SK-N-SH treated with all-trans-retinoic acid at 6 μM for 48 hours (cell line): Measurements from ENCODE around the gene MRPL51.

ENCODE experiments used
- ATAC-seq: fragments of 200-7000 bp; cut with Tn5 transposase; 3 replicates; pipeline ENCODE4 v1.9.1; 2020; ENCODE audit warnings: mild to moderate bottlenecking, moderate library complexity
- ARNTL ChIP-seq: fragments of 450-650 bp; formaldehyde crosslinking; IDR thresholded peaks from 2 replicates; pipeline ENCODE4 v1.5.0; 2020; ENCODE audit warnings: low read depth, mild to moderate bottlenecking, moderate library complexity, borderline replicate concordance
- CREB5 ChIP-seq: fragments of 250-450 bp; sonication (Bioruptor Pico); IDR thresholded peaks from 2 replicates; pipeline ENCODE4 v1.5.1; 2020; ENCODE audit warnings: low read depth, mild to moderate bottlenecking, moderate library complexity
- CSDC2 ChIP-seq: fragments of 250-450 bp; sonication (Bioruptor Pico); IDR thresholded peaks from 2 replicates; pipeline ENCODE4 v1.5.0; 2020; ENCODE audit warnings: mild to moderate bottlenecking, moderate library complexity
- ESRRG ChIP-seq: fragments of 250-450 bp; sonication (Bioruptor Pico); IDR thresholded peaks from 2 replicates; pipeline ENCODE4 v1.6.1; 2021; ENCODE audit warnings: mild to moderate bottlenecking
- GLIS3 ChIP-seq: fragments of 250-450 bp; sonication (Bioruptor Pico); IDR thresholded peaks from 2 replicates; pipeline ENCODE4 v1.5.0; 2020; ENCODE audit warnings: mild to moderate bottlenecking, moderate library complexity
- ISL1 ChIP-seq: fragments of 250-450 bp; sonication (Bioruptor Pico); IDR thresholded peaks from 2 replicates; pipeline ENCODE4 v2.1.2; 2022; ENCODE audit warnings: mild to moderate bottlenecking, moderate library complexity
- OSR1 ChIP-seq: fragments of 250-450 bp; sonication (Bioruptor Pico); IDR thresholded peaks from 2 replicates; pipeline ENCODE4 v1.8.0; 2022; ENCODE audit warnings: moderate library complexity, mild to moderate bottlenecking, inconsistent platforms
- PATZ1 ChIP-seq: fragments of 250-450 bp; sonication (Bioruptor Pico); IDR thresholded peaks from 2 replicates; pipeline ENCODE4 v1.8.0; 2020; ENCODE audit warnings: mild to moderate bottlenecking, moderate library complexity, borderline replicate concordance
- PPARA ChIP-seq: fragments of 250-450 bp; sonication (Bioruptor Pico); IDR thresholded peaks from 2 replicates; pipeline ENCODE4 v1.5.0; 2020; ENCODE audit warnings: mild to moderate bottlenecking, borderline replicate concordance
- RARB ChIP-seq: fragments of 250-450 bp; sonication (Bioruptor Pico); IDR thresholded peaks from 2 replicates; pipeline ENCODE4 v1.8.0; 2021; ENCODE audit warnings: mild to moderate bottlenecking, moderate library complexity
- SNAI2 ChIP-seq: fragments of 250-450 bp; sonication (Bioruptor Pico); IDR thresholded peaks from 2 replicates; pipeline ENCODE4 v1.5.0; 2020; ENCODE audit warnings: mild to moderate bottlenecking, moderate library complexity
- TCF4 ChIP-seq: fragments of 250-450 bp; sonication (Bioruptor Pico); IDR thresholded peaks from 2 replicates; pipeline ENCODE4 v1.8.0; 2021; ENCODE audit warnings: mild to moderate bottlenecking, moderate library complexity, borderline replicate concordance
- TOX ChIP-seq: fragments of 250-450 bp; sonication (Bioruptor Pico); IDR thresholded peaks from 2 replicates; pipeline ENCODE4 v1.8.0; 2021; ENCODE audit warnings: mild to moderate bottlenecking, moderate library complexity, borderline replicate concordance
- TSHZ2 ChIP-seq: fragments of 250-450 bp; sonication (Bioruptor Pico); IDR thresholded peaks from 2 replicates; pipeline ENCODE4 v1.5.0; 2020; ENCODE audit warnings: mild to moderate bottlenecking, moderate library complexity
- ZC3H10 ChIP-seq: fragments of 250-450 bp; sonication (Bioruptor Pico); IDR thresholded peaks from 2 replicates; pipeline ENCODE4 v1.5.1; 2021; ENCODE audit warnings: mild to moderate bottlenecking, moderate library complexity
- ZFP3 ChIP-seq: fragments of 250-450 bp; sonication (Bioruptor Pico); IDR thresholded peaks from 2 replicates; pipeline ENCODE4 v1.5.0; 2020; ENCODE audit warnings: mild to moderate bottlenecking, moderate library complexity
- ZFP30 ChIP-seq: fragments of 450-650 bp; formaldehyde crosslinking; IDR thresholded peaks from 2 replicates; pipeline ENCODE4 v1.5.0; 2022; ENCODE audit warnings: mild to moderate bottlenecking, moderate library complexity
- ZNF70 ChIP-seq: fragments of 450-650 bp; formaldehyde crosslinking; IDR thresholded peaks from 2 replicates; pipeline ENCODE4 v1.5.0; 2020; ENCODE audit warnings: mild to moderate bottlenecking, moderate library complexity
- ZNF8 ChIP-seq: fragments of 450-650 bp; formaldehyde crosslinking; IDR thresholded peaks from 2 replicates; pipeline ENCODE4 v1.5.0; 2020; ENCODE audit warnings: mild to moderate bottlenecking, moderate library complexity

MRPL51 gene

GRCh38 chr12:6462234-6462995 lies 30.6 kb downstream of the MRPL51 start:
- TF ChIP-seq ISL1 (CRISPR knock-in tag) (no peak), TCF4 (CRISPR knock-in tag) (no peak), TSHZ2 (CRISPR knock-in tag) (no peak), ZNF70 (CRISPR knock-in tag) (no peak), ARNTL (CRISPR knock-in tag) (no peak), ZNF8 (CRISPR knock-in tag) (no peak), ZFP3 (no peak), ZFP30 (CRISPR knock-in tag) (no peak), PATZ1 (CRISPR knock-in tag) (no peak), ZC3H10 (CRISPR knock-in tag) (no peak), SNAI2 (CRISPR knock-in tag) (no peak), ESRRG (CRISPR knock-in tag) (no peak), OSR1 (CRISPR knock-in tag) (no peak)
- no peak for ATAC-seq

- ATAC-seq, result no peak
- no peak for TF ChIP-seq SNAI2 (CRISPR knock-in tag)
- TF ChIP-seq RARB, result no peak
- no peak for TF ChIP-seq ZNF8 (CRISPR knock-in tag)
- TF ChIP-seq PATZ1 (CRISPR knock-in tag), result no peak
- TF ChIP-seq GLIS3, result no peak
- no peak for TF ChIP-seq TOX (CRISPR knock-in tag)
- TF ChIP-seq CREB5 (CRISPR knock-in tag), result no peak
- TF ChIP-seq ZFP3, result no peak
- TF ChIP-seq ZNF70 (CRISPR knock-in tag), result no peak
- no peak for TF ChIP-seq ZC3H10 (CRISPR knock-in tag)
- no peak for TF ChIP-seq ISL1 (CRISPR knock-in tag)
- no peak for TF ChIP-seq ZFP30 (CRISPR knock-in tag)
Observed at GRCh38 chr12:6461401-6462233, 31.4 kb downstream of the MRPL51 start.

GRCh38 chr12:6460751-6461371 lies 32.2 kb downstream of the MRPL51 start:
- ATAC-seq, result no peak
- TF ChIP-seq OSR1 (CRISPR knock-in tag) (no peak), PPARA (CRISPR knock-in tag) (no peak), GLIS3 (no peak), ZNF70 (CRISPR knock-in tag) (no peak), ISL1 (CRISPR knock-in tag) (no peak), TSHZ2 (CRISPR knock-in tag) (no peak), RARB (no peak), CSDC2 (CRISPR knock-in tag) (no peak), ESRRG (CRISPR knock-in tag) (no peak), ARNTL (CRISPR knock-in tag) (no peak), TCF4 (CRISPR knock-in tag) (no peak), ZFP3 (no peak), CREB5 (CRISPR knock-in tag) (no peak)
